K562 (cell line): ENCODE results near the gene RNF126. TPM values are rescaled to one million over a fixed set of nuclear protein-coding genes. Genes with fewer than 3 reads are reported as not detected.
"Not testable (repeated sequence)": the region's sequence is repeated elsewhere in the genome, so short reads cannot be mapped to it uniquely, and the experiment has no call there.

Experiments used
- ATAC-seq: fragments of 200-7000 bp; cut with Tn5 transposase; 3 replicates; pipeline ENCODE4 v1.9.1; 2020; ENCODE audit warnings: moderate library complexity
- BruUV-seq: library from RNA; stranded (reverse); fragments of 400-500 nt; replicated peaks from 2 replicates; lab custom pipeline; 2021; lab: Mats Ljungman, UMichigan
- CTCF ChIA-PET: fragments of 300-600 bp; formaldehyde crosslinking; extraction: SDS; loops from one replicate; lab custom pipeline; 2021; ENCODE audit warnings: low intra/inter-chr PET ratio; lab: Yijun Ruan, JAX
- POLR2A ChIA-PET: fragments of 300-600, 350-650 bp; sonication (Branson Sonifier 250); formaldehyde crosslinking; extraction: SDS; loops from one replicate; lab custom pipeline; 2021; ENCODE audit warnings: antibody characterized with exemption, inconsistent platforms; lab: Yijun Ruan, JAX
- DNase-seq, 4 experiments: peaks; one replicate each; pipeline versions ENCODE4 v3.0.0 to v3.0.0-alpha.2; 2011 to 2018; ENCODE audit warnings: low spot score in 3 of 4, mixed read lengths in 3 of 4; ENCODE audit errors: extremely low read depth in 1 of 4
- FAIRE-seq: peaks from 2 replicates; lab custom pipeline; 2011; peaks lifted over from hg19 to GRCh38; lab: Jason Lieb, UNC
- H2AFZ ChIP-seq: 2 replicates; pipeline ENCODE4 v1.6.0; 2011; ENCODE audit warnings: low read depth, low read length, control low read depth, inconsistent platforms
- H3K27ac ChIP-seq: fragments of 200-600 bp; 3 replicates; pipeline ENCODE4 v1.8.0; 2011; ENCODE audit warnings: low read depth, mild to moderate bottlenecking, control low read depth, inconsistent platforms, low read length, moderate library complexity, mixed read lengths; ENCODE audit errors: extremely low read depth
- H3K27me3 ChIP-seq, 2 experiments: fragments of 300-600 bp in 1 of 2; 2 replicates in 1 of 2; 3 replicates in 1 of 2; pipeline versions ENCODE4 v1.6.0 to v1.8.0; 2011; ENCODE audit warnings: inconsistent platforms in 2 of 2, low read length in 2 of 2, mild to moderate bottlenecking in 1 of 2, mixed read lengths in 1 of 2, moderate library complexity in 1 of 2; ENCODE audit not compliant: control insufficient read depth in 2 of 2, insufficient read depth in 2 of 2
- H3K36me3 ChIP-seq: fragments of 300-600 bp; 3 replicates; pipeline ENCODE4 v1.8.0; 2011; ENCODE audit warnings: mild to moderate bottlenecking, low read length, inconsistent platforms; ENCODE audit not compliant: control insufficient read depth, insufficient read depth
- H3K4me1 ChIP-seq, 2 experiments: fragments of 200-600 bp in 1 of 2; replicated peaks in 1 of 2; 2 replicates in 1 of 2; 3 replicates in 1 of 2; pipeline versions ENCODE4 v1.5.1 to v1.8.0; 2011; ENCODE audit warnings: inconsistent platforms in 2 of 2, low read length in 2 of 2, mild to moderate bottlenecking in 1 of 2, mixed read lengths in 1 of 2, moderate library complexity in 1 of 2; ENCODE audit not compliant: control insufficient read depth in 2 of 2, insufficient read depth in 2 of 2
- H3K4me2 ChIP-seq: 2 replicates; pipeline ENCODE4 v1.6.1; 2011; ENCODE audit warnings: low read length, control low read depth, inconsistent platforms, mixed read lengths; ENCODE audit not compliant: insufficient read depth
- H3K4me3 ChIP-seq: fragments of 200-600 bp; sonication (generic), shearing (Covaris generic); 2 replicates; pipeline ENCODE4 v1.5.1; 2016; ENCODE audit warnings: control low read depth, inconsistent platforms
- H3K79me2 ChIP-seq: fragments of 200-600 bp; 3 replicates; pipeline ENCODE4 v1.8.0; 2011; ENCODE audit warnings: low read length, inconsistent platforms; ENCODE audit not compliant: control insufficient read depth, insufficient read depth
- H3K9ac ChIP-seq, 2 experiments: 2 replicates each; pipeline versions ENCODE4 v1.6.0 to v1.6.1; 2011; ENCODE audit warnings: low read depth in 2 of 2, low read length in 2 of 2, control low read depth in 1 of 2, inconsistent platforms in 1 of 2, mild to moderate bottlenecking in 1 of 2, mixed read lengths in 1 of 2; ENCODE audit not compliant: insufficient read depth in 1 of 2
- H3K9me1 ChIP-seq: one replicate; pipeline ENCODE4 v1.6.0; 2011; ENCODE audit warnings: inconsistent platforms, mild to moderate bottlenecking, low read length, moderate library complexity; ENCODE audit not compliant: control insufficient read depth, insufficient read depth
- H3K9me3 ChIP-seq: replicated peaks from 2 replicates; pipeline ENCODE4 v1.5.1; 2011; ENCODE audit warnings: low read depth, low read length, inconsistent platforms; ENCODE audit not compliant: control insufficient read depth, insufficient read depth
- H4K20me1 ChIP-seq: replicated peaks from 2 replicates; pipeline ENCODE4 v1.6.1; 2011; ENCODE audit warnings: low read length, inconsistent platforms, mixed read lengths; ENCODE audit not compliant: control insufficient read depth, insufficient read depth
- C11orf30 ChIP-seq: fragments of 450-650 bp; IDR thresholded peaks from 2 replicates; pipeline ENCODE4 v1.6.1; 2016; ENCODE audit warnings: low read depth, mild to moderate bottlenecking
- CTCFL ChIP-seq: IDR thresholded peaks from 2 replicates; pipeline ENCODE4 v1.6.1; 2011; ENCODE audit warnings: borderline replicate concordance, low read depth, mild to moderate bottlenecking, moderate library complexity, low read length; ENCODE audit not compliant: insufficient read depth, poor library complexity, severe bottlenecking
- CXXC5 ChIP-seq: fragments of 250-450 bp; sonication (Bioruptor Pico); IDR thresholded peaks from 2 replicates; pipeline ENCODE4 v1.8.0; 2022; ENCODE audit warnings: inconsistent platforms, mild to moderate bottlenecking, moderate library complexity
- DIDO1 ChIP-seq: fragments of 450-650 bp; IDR thresholded peaks from 2 replicates; pipeline ENCODE4 v1.6.1; 2016; ENCODE audit warnings: low read depth, missing biosample characterization, missing genetic modification characterization
- ELF2 ChIP-seq: fragments of 250-450 bp; sonication (Bioruptor Pico); IDR thresholded peaks from 2 replicates; pipeline ENCODE4 v1.5.0; 2021; ENCODE audit warnings: mild to moderate bottlenecking
- EP300 ChIP-seq: IDR thresholded peaks from 2 replicates; pipeline ENCODE4 v1.6.1; 2012; ENCODE audit warnings: low read length, improper control_type of control experiment
- GTF2E2 ChIP-seq: fragments of 200-800 bp; sonication (Bioruptor generic); IDR thresholded peaks from 2 replicates; pipeline ENCODE4 v1.6.1; 2016; ENCODE audit warnings: missing genetic modification characterization, missing compliant biosample characterization
- HCFC1 ChIP-seq: IDR thresholded peaks from 2 replicates; pipeline ENCODE4 v1.6.1; 2012; ENCODE audit warnings: low read depth, low read length, improper control_type of control experiment
- HDAC2 ChIP-seq: fragments of 450-650 bp; IDR thresholded peaks from 2 replicates; pipeline ENCODE4 v1.6.1; 2016; ENCODE audit warnings: mild to moderate bottlenecking
- L3MBTL2 ChIP-seq: fragments of 450-650 bp; IDR thresholded peaks from 2 replicates; pipeline ENCODE4 v1.6.1; 2016; ENCODE audit warnings: mild to moderate bottlenecking, moderate library complexity
- NR2C2 ChIP-seq, 2 experiments: fragments of 200-800 bp in 1 of 2; sonication (Bioruptor generic) in 1 of 2; sonication (generic) in 1 of 2; formaldehyde crosslinking in 1 of 2; IDR thresholded peaks; 2 replicates each; pipeline versions ENCODE4 v1.6.1 to v1.8.0; 2016 to 2022; ENCODE audit warnings: mild to moderate bottlenecking in 1 of 2, missing compliant biosample characterization in 1 of 2, missing genetic modification characterization in 1 of 2, missing genetic modification reagents in 1 of 2
- PTBP1 ChIP-seq: fragments of 200-400 bp; formaldehyde crosslinking; IDR thresholded peaks from 2 replicates; pipeline ENCODE4 v1.6.1; 2017; ENCODE audit warnings: low read depth, low read length
- RAD21 ChIP-seq, 2 experiments: fragments of 250-450 bp in 1 of 2; fragments of 450-650 bp in 1 of 2; sonication (Bioruptor Pico) in 1 of 2; formaldehyde crosslinking in 1 of 2; IDR thresholded peaks in 1 of 2; conservative IDR thresholded peaks in 1 of 2; 2 replicates each; pipeline versions ENCODE4 v1.4.0 to v1.8.0; 2020 to 2022; ENCODE audit warnings: mild to moderate bottlenecking in 2 of 2, moderate library complexity in 1 of 2
- RBM22 ChIP-seq: fragments of 200-400 bp; formaldehyde crosslinking; IDR thresholded peaks from 2 replicates; pipeline ENCODE4 v1.6.1; 2018; ENCODE audit warnings: low read length, low read depth; ENCODE audit not compliant: poor library complexity, severe bottlenecking
- SP1 ChIP-seq: sonication (generic); formaldehyde crosslinking; IDR thresholded peaks from 2 replicates; pipeline ENCODE4 v1.8.1; 2022; ENCODE audit warnings: mild to moderate bottlenecking, missing genetic modification reagents
- ZBTB7A ChIP-seq: IDR thresholded peaks from 2 replicates; pipeline ENCODE4 v1.6.1; 2011; ENCODE audit warnings: low read depth, mild to moderate bottlenecking, low read length, moderate library complexity, borderline replicate concordance; ENCODE audit not compliant: control insufficient read depth
- ZFX ChIP-seq: sonication (generic); formaldehyde crosslinking; IDR thresholded peaks from 2 replicates; pipeline ENCODE4 v1.8.0; 2022; ENCODE audit warnings: mild to moderate bottlenecking, missing genetic modification reagents, moderate library complexity
- ZNF165 ChIP-seq: fragments of 250-450 bp; sonication (Bioruptor Pico); IDR thresholded peaks from 2 replicates; pipeline ENCODE4 v1.4.0; 2020; ENCODE audit warnings: borderline replicate concordance
- ZNF584 ChIP-seq: fragments of 200-800 bp; sonication (Bioruptor generic); IDR thresholded peaks from 2 replicates; pipeline ENCODE4 v1.6.1; 2016; ENCODE audit warnings: low read depth, mild to moderate bottlenecking, missing genetic modification characterization, missing compliant biosample characterization
- WGBS: fragments of 100-300 bp; shearing (Covaris generic); methylation state at CpG from one replicate; pipeline ENCODE4 v1.1.6; 2016; ENCODE audit warnings: low coverage, mixed read lengths; ENCODE audit not compliant: insufficient coverage; ENCODE audit errors: missing lambda C conversion rate; 5-methylcytosine and 5-hydroxymethylcytosine counted together
- in situ Hi-C: fragments of 300-500 bp; cut with MboI; formaldehyde crosslinking; loops from 4 replicates; pipeline ENCODE4 v1.15.0; 2018; ENCODE audit warnings: inconsistent platforms, mixed read lengths
- intact Hi-C: fragments of 100-400 bp; cut with micrococcal nuclease; formaldehyde crosslinking; loops from 2 replicates; pipeline ENCODE4 v1.14.2; 2022
- polyA plus RNA-seq, 8 experiments: library from polyadenylated mRNA; depleted of rRNA in 4 of 8; stranded (reverse) in 5 of 8; unstranded in 3 of 8; fragments of >200 nt; fragmentation: Nextera tagmentation in 2 of 8; fragmentation: Illumina TruSeq in 1 of 8; extraction: Ambion mirVana in 2 of 8; extraction: Trizol in 1 of 8; gene quantifications; 2 replicates each; pipeline versions ENCODE4 v1.2.1 to v1.2.3, GENCODE V29; 2011 to 2014; ENCODE audit warnings: inconsistent platforms in 1 of 8, missing spikeins in 1 of 8
- total RNA-seq, 7 experiments: library from RNA; depleted of rRNA in 6 of 7; stranded (reverse); fragments of >200 nt in 6 of 7; fragmentation: Illumina TruSeq in 2 of 7; extraction: Trizol in 2 of 7; gene quantifications; 2 replicates each; pipeline versions ENCODE4 v1.2.1 to v1.2.3, GENCODE V29; 2011 to 2021; ENCODE audit warnings: low replicate concordance in 1 of 7

RNF126 gene
- total and polyA plus RNA-seq, 9 of the 15 experiments (the other 6 are each of a cell fraction or from before 2014, with no cell fraction given): 0.27 to 101 (median 12.3) TPM

- Histone ChIP-seq H3K4me2 (peak overlapping the region; percentile 91), H2AFZ (peak overlapping the region; percentile 90), H3K4me3 (peak overlapping the region; percentile 53), H3K4me1 (peaks cover 4 to 60% of the 10 kb centered on the region in 2 experiments; a peak in 4 of 5 replicates), H3K9ac (peak overlapping the region; percentile 65 to 89; a peak in 3 of 4 replicates), H3K27ac (peak overlapping the region; percentile 86)
- intact Hi-C loops: loop anchor here (2.0 kb wide), 2 partner anchors 31 to 55 kb away; no protein-coding TSS in a partner anchor
- H4K20me1 ChIP-seq, H3K36me3 ChIP-seq, H3K9me3 ChIP-seq, in situ Hi-C loops, POLR2A ChIA-PET, H3K79me2 ChIP-seq, H3K9me1 ChIP-seq, H3K27me3 ChIP-seq, BruUV-seq: not testable (repeated sequence)
- 9% methylated on average over 12 of the region's 34 CpGs for WGBS
- CTCF ChIA-PET: interaction anchor here (0.6 kb wide), 1 partner anchor 312 kb away, joined by 3 read pairs; the partner anchor contains the start of gene KISS1R
- FAIRE-seq: peak; percentile 52
- peak; percentile 67 for ATAC-seq
- peak; percentile 66 to 84 (median 70) for DNase-seq
- peak; percentile 90 for TF ChIP-seq ZBTB7A
- peak; percentile 24; the same call in 1 of the 2 replicates for TF ChIP-seq EP300
- TF ChIP-seq GTF2E2 (tag): peak; percentile 67; the same call in 1 of the 2 replicates
- TF ChIP-seq RAD21 (CRISPR knock-in tag; conservative IDR thresholded peaks at IDR 0.05 in 1 of 2, IDR thresholded peaks at IDR 0.05 in 1 of 2): peak; percentile 12 to 48; a peak in 2 of 4 replicates
- peak; percentile 62; the same call in 1 of the 2 replicates for TF ChIP-seq ZNF584 (CRISPR knock-in tag)
- peak; percentile 81; the same call in 1 of the 2 replicates for TF ChIP-seq PTBP1
- peak; percentile 67 for TF ChIP-seq DIDO1 (tag)
- TF ChIP-seq ELF2: peak; percentile 57; the same call in 1 of the 2 replicates
- peak; percentile 78; the same call in 1 of the 2 replicates for TF ChIP-seq NR2C2 (CRISPR knock-in tag; IDR thresholded peaks at IDR 0.05)
- peak; percentile 95 for TF ChIP-seq NR2C2 (tag; IDR thresholded peaks at IDR 0.05)
- peak; percentile 19; the same call in 1 of the 2 replicates for TF ChIP-seq L3MBTL2
- peak; percentile 72 for TF ChIP-seq ZFX
- TF ChIP-seq HDAC2: peak; percentile 42; the same call in 1 of the 2 replicates
- TF ChIP-seq SP1 (CRISPR knock-in tag): peak; percentile 84
- peak; percentile 76 for TF ChIP-seq RBM22
- TF ChIP-seq CTCFL: peak; percentile 98
- TF ChIP-seq C11orf30: peak; percentile 88
- TF ChIP-seq HCFC1: peak; percentile 81
- TF ChIP-seq CXXC5 (CRISPR knock-in tag): peak; percentile 38
- TF ChIP-seq ZNF165 (CRISPR knock-in tag): peak; percentile 22; the same call in 1 of the 2 replicates
Observed at GRCh38 chr19:605061-605971, 57.7 kb downstream of the RNF126 start.
